Measurements from ENCODE around the gene RGSL1.
"Not testable (repeated sequence)": the region's sequence is repeated elsewhere in the genome, so short reads cannot be mapped to it uniquely, and the experiment has no call there.

Gene RGSL1

DNA sequence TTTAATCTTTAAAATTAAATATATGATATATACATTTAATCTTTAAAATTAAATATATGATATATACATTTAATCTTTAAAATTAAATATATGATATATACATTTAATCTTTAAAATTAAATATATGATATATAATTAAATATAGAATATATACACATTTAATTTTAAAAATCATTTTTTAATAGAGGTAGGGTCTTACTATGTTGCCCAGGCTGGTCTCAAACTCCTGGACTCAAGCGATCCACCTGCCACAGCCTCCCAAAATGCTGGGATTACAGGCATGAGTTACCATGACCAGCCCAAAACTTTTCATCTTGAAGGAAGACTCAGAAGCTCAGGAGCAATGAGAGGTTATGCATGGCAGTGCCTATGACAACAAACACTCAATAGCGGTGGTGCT lies 2.8 kb upstream of the RGSL1 start:
- not testable (repeated sequence) for DNase-seq

DNA sequence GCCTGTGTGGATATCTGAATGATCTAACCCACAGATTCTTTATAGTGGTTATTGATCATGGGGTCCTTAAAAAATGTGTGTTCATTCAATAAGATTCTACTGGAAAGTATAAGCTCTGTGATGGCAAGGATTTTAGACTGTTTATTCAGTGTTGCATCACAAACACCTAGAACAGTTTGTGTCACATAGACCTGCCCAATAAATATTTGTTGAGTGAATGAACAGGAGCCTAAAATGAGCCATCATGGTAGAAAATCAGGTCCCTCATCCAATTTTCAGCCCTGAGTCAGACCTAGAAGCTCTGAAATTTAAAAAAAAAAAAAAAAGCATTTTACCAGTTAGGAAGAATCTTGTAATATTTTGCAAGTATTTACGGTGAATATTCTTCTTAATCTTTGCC lies 2.3 kb upstream of the RGSL1 start:
- no peak for DNase-seq

GRCh38 chr1:182453631-182454030 lies 3.7 kb downstream of the RGSL1 start:
- no peak for DNase-seq

- DNase-seq: no peak
Observed at GRCh38 chr1:182457844-182458243, 7.9 kb downstream of the RGSL1 start.

GRCh38 chr1:182459949-182460348 lies 10.0 kb downstream of the RGSL1 start:
- DNase-seq: no peak

DNA sequence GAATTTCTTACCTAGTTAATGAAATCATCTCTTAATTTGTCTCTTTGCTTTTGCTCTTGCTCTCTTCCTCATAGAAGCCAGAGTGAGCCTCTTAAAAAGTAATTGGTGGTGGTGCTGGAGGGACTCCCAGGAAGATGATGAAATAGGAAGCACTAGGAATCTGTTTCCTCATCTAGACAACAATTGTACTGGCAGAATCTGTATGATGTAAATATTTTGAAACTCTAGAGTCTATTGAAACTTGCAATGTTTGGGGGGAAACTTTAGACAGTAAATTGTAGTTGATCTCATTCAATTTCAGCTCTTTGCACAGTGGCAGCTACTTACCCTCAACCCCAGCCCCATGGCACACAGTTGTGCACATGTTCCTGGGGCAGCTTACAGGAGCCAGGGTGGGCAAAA lies 10.6 kb downstream of the RGSL1 start:
- DNase-seq: no peak

DNA sequence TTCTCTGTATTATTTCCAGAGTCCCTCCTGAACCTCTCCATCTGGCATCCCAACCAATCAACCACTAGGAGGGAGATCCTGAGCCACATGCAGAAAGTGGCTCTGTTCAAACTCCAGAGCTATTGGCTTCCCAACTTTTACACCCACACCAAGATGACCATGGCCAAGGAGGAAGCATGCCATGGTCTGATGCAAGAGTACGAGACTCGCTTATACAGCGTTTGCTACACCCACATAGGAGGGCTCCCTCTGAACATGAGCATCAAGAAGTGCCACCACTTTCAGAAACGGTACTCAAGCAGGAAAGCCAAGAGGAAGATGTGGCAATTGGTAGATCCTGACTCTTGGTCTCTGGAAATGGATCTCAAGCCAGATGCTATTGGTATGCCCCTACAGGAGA lies 23.6 kb downstream of the RGSL1 start:
- no peak for DNase-seq

DNA sequence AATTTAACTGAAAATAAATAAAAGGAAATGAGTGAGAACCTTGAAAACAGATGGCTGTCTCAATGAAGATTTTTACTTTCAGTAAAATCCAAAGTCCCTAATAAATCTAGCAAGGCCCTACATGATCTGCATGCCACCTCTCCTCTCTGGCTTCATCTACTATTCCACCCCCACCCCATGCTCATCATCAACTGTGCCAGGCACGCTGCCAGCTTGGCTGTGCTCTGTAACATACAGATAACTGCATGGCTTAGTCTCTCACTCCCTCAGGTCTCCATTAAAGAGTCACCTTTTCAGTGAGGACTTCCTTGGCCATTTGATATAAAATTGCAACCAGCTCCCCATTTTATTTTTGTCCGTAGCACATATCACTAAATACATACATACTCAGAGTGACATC lies 26.7 kb downstream of the RGSL1 start:
- no peak for DNase-seq

DNA sequence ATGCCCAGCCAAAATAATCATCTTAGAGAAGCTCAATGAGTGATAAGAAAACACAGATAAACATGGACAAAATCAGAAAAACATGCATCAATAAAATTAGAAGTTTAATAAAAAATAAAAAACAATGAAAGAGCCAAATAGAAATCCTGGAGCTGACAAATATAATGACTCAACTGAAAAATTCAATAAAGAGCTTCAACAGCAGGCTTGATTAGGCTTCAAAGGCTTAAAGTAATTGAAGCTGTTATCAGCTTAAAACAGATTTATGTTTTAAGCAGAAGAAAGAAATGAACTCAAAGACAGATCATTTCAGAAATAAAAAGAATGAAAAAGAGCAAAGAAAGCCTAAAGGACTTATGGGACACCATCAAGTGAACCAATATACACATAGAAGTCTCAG lies 28.3 kb downstream of the RGSL1 start:
- no peak for DNase-seq

DNA sequence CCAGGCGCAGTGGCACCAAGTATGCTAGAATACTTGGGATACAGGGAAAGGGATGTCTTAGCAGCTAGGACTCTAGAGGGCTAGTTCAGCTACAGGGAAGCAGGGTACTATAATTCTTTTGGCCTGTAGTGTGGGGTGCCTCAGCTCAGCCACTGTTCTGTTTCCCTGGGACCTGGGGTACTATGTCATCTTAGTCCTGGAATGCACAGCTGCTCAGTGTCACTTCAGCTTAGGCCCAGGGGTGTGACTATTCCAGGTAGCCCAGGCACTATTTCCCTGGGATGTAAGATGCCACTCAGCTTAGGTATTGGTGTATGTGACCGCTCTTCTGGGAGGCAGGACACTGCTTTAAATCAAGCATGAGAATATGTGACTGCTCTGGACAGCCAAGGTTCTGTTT lies 34.1 kb downstream of the RGSL1 start:
- DNase-seq: no peak

DNA sequence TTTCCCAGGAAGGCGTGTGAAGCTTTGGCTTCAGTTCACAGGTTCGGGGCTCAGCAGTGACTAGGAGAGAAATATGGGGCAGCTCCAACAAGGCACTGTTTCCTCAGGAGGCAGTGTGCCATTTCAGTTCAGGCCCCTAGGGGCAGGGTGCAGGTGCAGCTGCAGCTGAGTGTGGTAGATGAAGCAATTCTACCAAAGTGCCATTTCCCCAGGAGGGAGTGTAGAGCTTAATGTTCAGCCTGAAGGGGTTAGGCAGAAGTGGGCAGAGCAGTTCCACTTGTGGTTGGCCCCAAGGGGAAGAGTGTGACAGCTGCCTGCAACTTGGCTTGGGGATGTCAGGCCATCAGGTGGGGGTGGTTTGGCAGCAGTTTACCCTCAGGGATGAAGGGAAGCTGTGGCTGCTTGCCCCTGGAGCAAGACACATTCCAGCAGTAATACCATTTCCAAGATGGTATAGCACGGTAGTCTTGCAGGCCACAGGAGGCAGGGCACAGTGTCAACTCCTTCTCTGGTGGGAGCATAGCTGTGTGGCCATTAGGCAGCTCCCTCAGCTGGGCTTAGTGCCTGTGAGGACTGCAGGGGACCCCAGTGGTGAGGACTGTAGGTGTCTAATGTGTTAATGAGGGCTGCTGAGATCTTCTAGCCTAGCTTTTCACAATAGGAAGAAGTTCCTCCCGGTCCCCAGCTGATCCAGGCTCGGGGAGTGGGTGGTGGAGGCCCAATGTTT lies 34.7 kb downstream of the RGSL1 start:
- DNase-seq: peak; percentile 1

GRCh38 chr1:182485861-182486260 lies 35.9 kb downstream of the RGSL1 start:
- no peak for DNase-seq

DNA sequence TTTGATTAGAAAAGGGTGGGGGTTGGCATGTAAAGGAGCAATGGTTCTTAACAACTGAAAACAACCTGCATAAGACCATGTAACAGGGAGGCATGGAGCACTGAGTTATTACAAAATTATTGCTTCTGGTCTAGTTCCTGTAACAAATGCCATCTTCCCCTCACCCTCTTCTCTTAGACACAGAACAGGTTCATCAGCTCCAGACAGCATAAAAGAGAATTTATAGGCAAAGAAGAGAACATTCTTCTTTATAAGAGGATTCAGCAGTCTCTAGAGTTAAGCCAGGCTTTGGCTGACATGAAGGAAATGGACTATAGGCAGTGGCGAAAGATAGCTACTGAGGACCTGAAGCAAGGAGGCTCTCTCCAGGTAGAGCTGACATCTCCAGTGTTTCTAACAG lies 38.9 kb downstream of the RGSL1 start:
- DNase-seq: no peak

DNA sequence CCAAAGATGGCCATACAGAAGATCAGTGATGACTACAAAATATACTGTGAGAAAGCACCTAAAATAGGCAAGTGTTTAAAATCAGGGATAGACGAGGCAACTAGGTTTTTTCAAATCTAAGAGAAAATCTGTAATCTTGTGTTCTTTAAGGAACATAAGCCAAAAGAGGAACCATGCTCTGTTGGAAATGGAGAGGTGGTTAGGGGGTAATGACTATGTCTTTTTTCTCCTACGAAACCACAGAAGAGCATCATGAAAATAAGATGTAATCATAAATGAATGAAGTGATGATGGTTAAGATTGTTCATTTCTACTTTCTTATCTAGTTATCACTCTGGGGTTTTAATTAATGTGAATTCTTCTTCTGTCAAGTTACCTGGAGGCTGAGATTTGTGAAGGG lies 43.1 kb downstream of the RGSL1 start:
- no peak for DNase-seq

DNA sequence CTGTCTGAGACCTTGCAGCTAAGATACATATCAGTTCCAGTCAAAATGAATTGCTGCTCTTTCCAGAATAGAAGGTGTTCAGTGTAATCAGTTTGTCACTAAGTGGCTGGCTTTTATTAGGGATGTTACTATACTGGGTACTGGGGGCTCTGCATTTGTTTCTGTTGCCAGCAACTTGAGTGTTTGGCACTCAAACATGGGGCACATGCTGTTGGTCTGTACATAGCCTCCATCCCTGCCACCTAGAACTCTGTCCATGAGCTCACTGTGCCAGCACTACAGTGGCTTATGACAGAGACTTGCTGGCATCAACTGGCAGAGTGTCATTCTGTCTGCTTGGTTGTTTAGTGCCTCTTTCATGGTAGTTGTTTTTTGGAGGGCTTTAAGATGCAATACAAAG lies 45.1 kb downstream of the RGSL1 start:
- no peak for DNase-seq

- no peak for DNase-seq
Observed at GRCh38 chr1:182495693-182496092, 45.7 kb downstream of the RGSL1 start.

- no peak for DNase-seq
Observed at GRCh38 chr1:182507685-182508084, 57.7 kb downstream of the RGSL1 start.

DNA sequence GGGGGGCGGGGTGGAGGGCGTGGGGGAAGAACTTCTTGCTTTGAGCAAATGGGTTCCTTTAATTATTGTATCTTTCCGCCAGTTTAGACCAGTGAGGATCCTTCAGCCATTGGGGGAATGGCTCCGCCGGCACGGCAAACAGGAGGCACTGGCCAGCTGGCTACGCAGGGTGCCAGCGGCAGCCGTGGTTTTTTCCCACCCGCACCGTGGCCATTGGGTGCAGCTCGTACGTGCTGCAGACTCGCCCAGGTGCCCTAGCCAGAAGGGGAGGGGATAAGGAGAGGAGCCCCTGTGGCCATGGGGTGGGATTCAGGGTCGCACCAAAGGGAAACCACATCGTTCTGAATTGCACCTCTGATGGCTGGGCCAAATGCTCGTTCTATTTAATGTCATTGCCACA lies 65.6 kb downstream of the RGSL1 start:
- no peak for DNase-seq

- DNase-seq: no peak
Observed at GRCh38 chr1:182520736-182521135, 70.8 kb downstream of the RGSL1 start.

DNA sequence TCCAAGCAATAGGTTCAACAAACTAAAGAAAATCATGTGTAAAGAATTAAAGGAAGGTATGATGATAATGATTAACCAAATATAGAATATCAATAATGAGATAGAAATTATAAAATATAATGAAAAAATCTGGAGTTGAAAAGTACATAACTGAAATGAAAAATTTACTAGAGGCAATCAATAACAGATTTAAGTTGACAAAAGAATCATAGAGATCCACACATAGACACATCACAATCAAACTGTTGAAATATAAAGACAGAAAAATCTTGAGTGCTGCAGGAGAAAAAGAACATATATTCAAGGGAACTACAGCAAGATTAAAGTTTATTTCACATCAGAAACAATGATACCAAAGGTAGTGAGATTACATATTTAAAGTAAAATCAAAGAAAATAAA lies 75.4 kb downstream of the RGSL1 start:
- no peak for DNase-seq

DNA sequence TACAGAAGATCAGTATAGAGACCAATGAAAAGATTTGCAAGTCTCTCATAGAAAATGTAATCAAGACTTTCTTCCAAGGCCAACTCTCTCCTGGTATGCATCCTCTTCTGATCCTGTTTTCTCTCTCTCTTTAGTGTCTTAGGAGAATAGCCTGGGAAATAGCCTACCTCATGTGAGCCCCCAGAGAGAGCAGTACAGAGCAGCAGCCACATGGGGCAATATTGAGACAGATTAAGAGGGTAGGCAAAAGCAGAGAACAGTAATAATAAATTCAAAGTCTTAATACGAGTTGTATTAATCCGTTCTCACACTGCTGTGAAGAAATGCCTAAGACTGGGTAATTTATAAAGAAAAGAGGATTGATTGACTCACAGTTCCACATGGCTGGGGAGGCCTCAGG lies 77.7 kb downstream of the RGSL1 start:
- DNase-seq: no peak

DNA sequence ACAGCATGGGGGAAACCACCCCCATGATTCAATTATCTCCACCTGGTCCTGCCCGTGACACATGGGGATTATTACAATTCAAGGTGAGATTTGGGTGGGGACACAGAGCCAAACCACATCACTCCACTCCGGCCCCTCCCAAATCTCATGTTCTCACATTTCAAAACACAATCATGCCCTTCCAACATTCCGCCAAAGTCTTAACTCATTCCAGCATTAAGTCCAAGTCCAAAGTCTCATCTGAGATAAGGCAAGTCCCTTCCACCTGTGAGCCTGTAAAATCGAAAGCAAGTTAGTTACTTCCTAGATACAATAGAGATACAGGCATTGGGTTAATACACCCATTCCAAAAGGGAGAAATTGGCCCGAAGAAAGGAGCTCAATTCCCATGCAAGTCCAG lies 78.3 kb downstream of the RGSL1 start:
- DNase-seq: not testable (repeated sequence)

GRCh38 chr1:182533896-182534295 lies 84.0 kb downstream of the RGSL1 start:
- DNase-seq: no peak

DNA sequence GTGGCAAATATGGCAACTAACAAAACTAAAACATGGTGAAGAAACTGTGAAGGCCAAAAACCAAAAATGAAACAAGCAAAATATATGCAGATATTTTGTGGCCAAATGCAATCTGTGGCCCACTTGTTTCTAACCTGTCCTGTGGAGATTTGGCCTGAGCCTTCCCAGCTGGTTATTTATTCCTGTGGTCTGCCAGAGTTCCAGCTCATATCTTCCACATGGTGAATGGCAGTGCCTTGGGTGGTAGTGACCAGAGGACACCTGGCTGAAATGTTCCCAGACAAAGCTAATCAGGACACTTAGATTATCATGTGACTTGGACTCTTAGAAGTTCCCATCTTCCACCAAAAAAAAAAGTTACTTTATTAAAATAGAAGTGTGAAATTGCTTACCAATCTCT lies 99.4 kb downstream of the RGSL1 start:
- DNase-seq: no peak

GRCh38 chr1:182549811-182550210 lies 99.9 kb downstream of the RGSL1 start:
- no peak for DNase-seq

DNA sequence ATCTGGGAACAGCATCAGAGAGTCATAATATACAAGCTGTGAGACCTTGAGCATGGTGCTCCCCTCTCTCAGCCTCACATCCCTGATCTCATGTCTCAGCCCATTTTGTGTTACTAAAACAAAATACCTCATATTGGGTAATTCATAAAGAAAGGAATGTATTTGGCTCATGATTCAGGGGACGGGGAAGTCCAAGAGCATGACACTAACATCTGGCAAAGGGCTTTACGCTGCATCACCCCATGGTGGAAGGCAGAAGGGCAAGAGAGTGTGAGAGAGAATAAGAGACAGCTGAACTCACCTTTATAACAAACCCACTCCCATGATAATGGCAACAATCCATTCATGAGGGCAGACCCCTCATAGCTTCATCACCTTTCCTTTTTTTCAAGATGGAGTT lies 102.6 kb downstream of the RGSL1 start:
- no peak for DNase-seq
